Neural cell (in vitro differentiated cells): ENCODE results near the gene PPP3CA. TPM values are rescaled to one million over a fixed set of nuclear protein-coding genes. Genes with fewer than 3 reads are reported as not detected.

Experiments used
- H2AFZ ChIP-seq: fragments of 200-600, 300-800 bp; sonication (generic), shearing (Covaris generic); 2 replicates; pipeline ENCODE4 v1.6.0; 2014; ENCODE audit warnings: low read depth, mild to moderate bottlenecking, antibody characterized with exemption, low read length, moderate library complexity
- H3F3A ChIP-seq: fragments of 200-600 bp; shearing (Covaris generic); 2 replicates; pipeline ENCODE4 v1.6.1; 2016; ENCODE audit warnings: mild to moderate bottlenecking, moderate library complexity, mixed read lengths, antibody characterized with exemption, low read length; ENCODE audit not compliant: insufficient read depth, poor library complexity, severe bottlenecking
- H3K27ac ChIP-seq: fragments of 200-600, 300-800 bp; sonication (generic), shearing (Covaris generic); 2 replicates; pipeline ENCODE4 v1.5.1; 2014; ENCODE audit warnings: mild to moderate bottlenecking, low read length, moderate library complexity
- H3K27me3 ChIP-seq: fragments of 300-800, 200-600 bp; sonication (generic), shearing (Covaris generic); 2 replicates; pipeline ENCODE4 v1.6.0; 2014; ENCODE audit warnings: mild to moderate bottlenecking, low read depth, low read length, moderate library complexity; ENCODE audit not compliant: insufficient read depth
- H3K36me3 ChIP-seq: fragments of 300-800, 200-600 bp; sonication (generic), shearing (Covaris generic); 2 replicates; pipeline ENCODE4 v1.5.1; 2014; ENCODE audit warnings: mild to moderate bottlenecking, antibody characterized with exemption, low read length, moderate library complexity; ENCODE audit not compliant: insufficient read depth
- H3K4me2 ChIP-seq: fragments of 300-800, 200-600 bp; sonication (generic), shearing (Covaris generic); 2 replicates; pipeline ENCODE4 v1.6.0; 2014; ENCODE audit warnings: mild to moderate bottlenecking, low read length
- H3K4me3 ChIP-seq: fragments of 300-800, 200-600 bp; sonication (generic), shearing (Covaris generic); 2 replicates; pipeline ENCODE4 v1.5.1; 2014; ENCODE audit warnings: mild to moderate bottlenecking, low read length, moderate library complexity
- H3K79me2 ChIP-seq: fragments of 200-600 bp; shearing (Covaris generic); replicated peaks from 2 replicates; pipeline ENCODE4 v1.6.0; 2014; ENCODE audit warnings: mild to moderate bottlenecking, low read length, moderate library complexity; ENCODE audit not compliant: insufficient read depth
- H3K9ac ChIP-seq: fragments of 300-800, 200-600 bp; sonication (generic), shearing (Covaris generic); 2 replicates; pipeline ENCODE4 v1.6.1; 2016; ENCODE audit warnings: mild to moderate bottlenecking, low read length, mixed read lengths
- H3K9me2 ChIP-seq: fragments of 200-600 bp; shearing (Covaris generic); 2 replicates; pipeline ENCODE4 v1.6.1; 2016; ENCODE audit warnings: mild to moderate bottlenecking, low read length, mixed read lengths; ENCODE audit not compliant: insufficient read depth
- H3K9me3 ChIP-seq: fragments of 200-600, 300-800 bp; sonication (generic), shearing (Covaris generic); 2 replicates; pipeline ENCODE4 v1.6.1; 2016; ENCODE audit warnings: mild to moderate bottlenecking, mixed run types, low read length, moderate library complexity, mixed read lengths
- H4K20me1 ChIP-seq: fragments of 200-600 bp; shearing (Covaris generic); 2 replicates; pipeline ENCODE4 v1.6.1; 2016; ENCODE audit warnings: mild to moderate bottlenecking, mixed run types; ENCODE audit not compliant: insufficient read depth
- EP300 ChIP-seq: fragments of 450-650 bp; conservative IDR thresholded peaks from 2 replicates; pipeline ENCODE4 v1.6.1; 2014; ENCODE audit warnings: antibody characterized with exemption, mild to moderate bottlenecking, moderate library complexity; ENCODE audit not compliant: poor library complexity, severe bottlenecking
- EZH2 ChIP-seq: fragments of 200-600, 300-800 bp; shearing (Covaris generic), sonication (generic); IDR thresholded peaks from 2 replicates; pipeline ENCODE4 v1.6.1; 2014; ENCODE audit warnings: antibody characterized with exemption, low read length, borderline replicate concordance, mild to moderate bottlenecking; ENCODE audit not compliant: insufficient read depth, poor library complexity, severe bottlenecking
- MXI1 ChIP-seq: fragments of 450-650 bp; conservative IDR thresholded peaks from 2 replicates; pipeline ENCODE4 v1.6.1; 2014; ENCODE audit warnings: antibody characterized with exemption, mild to moderate bottlenecking; ENCODE audit not compliant: poor library complexity, severe bottlenecking
- POLR2AphosphoS5 ChIP-seq: IDR thresholded peaks from 2 replicates; pipeline ENCODE4 v1.6.1; 2012
- RAD21 ChIP-seq: fragments of 450-650 bp; conservative IDR thresholded peaks from 2 replicates; pipeline ENCODE4 v1.6.1; 2014; ENCODE audit warnings: antibody characterized with exemption, mild to moderate bottlenecking, moderate library complexity
- SMC3 ChIP-seq: fragments of 450-650 bp; conservative IDR thresholded peaks from 2 replicates; pipeline ENCODE4 v1.6.1; 2014; ENCODE audit warnings: antibody characterized with exemption, mild to moderate bottlenecking, moderate library complexity; ENCODE audit not compliant: poor library complexity
- TAF1 ChIP-seq: IDR thresholded peaks from 2 replicates; pipeline ENCODE4 v1.6.1; 2012; ENCODE audit warnings: low read depth
- polyA plus RNA-seq: library from polyadenylated mRNA; depleted of rRNA; stranded (reverse); fragments of >200 nt; gene quantifications from 2 replicates; pipeline ENCODE4 v1.2.3, GENCODE V29; 2014
- TF ChIP-seq, protein P1 (sequence below): fragments of 450-650 bp; IDR thresholded peaks from 2 replicates; pipeline ENCODE4 v1.5.1; 2014; ENCODE audit warnings: antibody characterized with exemption, mild to moderate bottlenecking, moderate library complexity; ENCODE audit not compliant: poor library complexity, severe bottlenecking
- TF ChIP-seq, protein P2 (sequence below): IDR thresholded peaks from 2 replicates; pipeline ENCODE4 v1.6.1; 2012; ENCODE audit warnings: borderline replicate concordance

PPP3CA gene
- polyA plus RNA-seq, 1 donor from 2014 or later = 78.2 TPM

- Histone ChIP-seq H3K79me2 (peaks cover 11% of the 10 kb centered on the region), H4K20me1 (no peaks in the 10 kb centered on the region), H3K4me2 (peak overlapping the region; percentile 49), H3K9ac (peak overlapping the region; percentile 85), H3K4me3 (peak overlapping the region; percentile 75), H3K27ac (peak overlapping the region; percentile 89), H3K9me2 (no peaks in the 10 kb centered on the region), H3F3A (no peaks in the 10 kb centered on the region), H2AFZ (no peak overlapping the region), H3K9me3 (no peaks in the 10 kb centered on the region), H3K36me3 (no peaks in the 10 kb centered on the region), H3K27me3 (no peaks in the 10 kb centered on the region)
- TF ChIP-seq EP300 (no peak), RAD21 (no peak), SMC3 (no peak), MXI1 (no peak), EZH2 (no peak)
- TF ChIP-seq, protein P1, sequence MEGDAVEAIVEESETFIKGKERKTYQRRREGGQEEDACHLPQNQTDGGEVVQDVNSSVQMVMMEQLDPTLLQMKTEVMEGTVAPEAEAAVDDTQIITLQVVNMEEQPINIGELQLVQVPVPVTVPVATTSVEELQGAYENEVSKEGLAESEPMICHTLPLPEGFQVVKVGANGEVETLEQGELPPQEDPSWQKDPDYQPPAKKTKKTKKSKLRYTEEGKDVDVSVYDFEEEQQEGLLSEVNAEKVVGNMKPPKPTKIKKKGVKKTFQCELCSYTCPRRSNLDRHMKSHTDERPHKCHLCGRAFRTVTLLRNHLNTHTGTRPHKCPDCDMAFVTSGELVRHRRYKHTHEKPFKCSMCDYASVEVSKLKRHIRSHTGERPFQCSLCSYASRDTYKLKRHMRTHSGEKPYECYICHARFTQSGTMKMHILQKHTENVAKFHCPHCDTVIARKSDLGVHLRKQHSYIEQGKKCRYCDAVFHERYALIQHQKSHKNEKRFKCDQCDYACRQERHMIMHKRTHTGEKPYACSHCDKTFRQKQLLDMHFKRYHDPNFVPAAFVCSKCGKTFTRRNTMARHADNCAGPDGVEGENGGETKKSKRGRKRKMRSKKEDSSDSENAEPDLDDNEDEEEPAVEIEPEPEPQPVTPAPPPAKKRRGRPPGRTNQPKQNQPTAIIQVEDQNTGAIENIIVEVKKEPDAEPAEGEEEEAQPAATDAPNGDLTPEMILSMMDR = no peak
These were observed 1.9 kb upstream of the PPP3CA start for GRCh38 chr4:101348995-101349800.

GRCh38 chr4:101348367-101348827, 1.1 kb upstream of the PPP3CA start:
- H3K9me3 ChIP-seq = no peaks in the 10 kb centered on the region
- no peaks in the 10 kb centered on the region for H4K20me1 ChIP-seq
- H3K27ac ChIP-seq = peak overlapping the region; percentile 89
- H3K4me2 ChIP-seq = peak overlapping the region; percentile 49
- H3K9me2 ChIP-seq = no peaks in the 10 kb centered on the region
- TF ChIP-seq MXI1 = no peak
- no peak for TF ChIP-seq POLR2AphosphoS5
- TF ChIP-seq, protein P1 = no peak
- peak; percentile 6 for TF ChIP-seq SMC3
- TF ChIP-seq, protein P2, sequence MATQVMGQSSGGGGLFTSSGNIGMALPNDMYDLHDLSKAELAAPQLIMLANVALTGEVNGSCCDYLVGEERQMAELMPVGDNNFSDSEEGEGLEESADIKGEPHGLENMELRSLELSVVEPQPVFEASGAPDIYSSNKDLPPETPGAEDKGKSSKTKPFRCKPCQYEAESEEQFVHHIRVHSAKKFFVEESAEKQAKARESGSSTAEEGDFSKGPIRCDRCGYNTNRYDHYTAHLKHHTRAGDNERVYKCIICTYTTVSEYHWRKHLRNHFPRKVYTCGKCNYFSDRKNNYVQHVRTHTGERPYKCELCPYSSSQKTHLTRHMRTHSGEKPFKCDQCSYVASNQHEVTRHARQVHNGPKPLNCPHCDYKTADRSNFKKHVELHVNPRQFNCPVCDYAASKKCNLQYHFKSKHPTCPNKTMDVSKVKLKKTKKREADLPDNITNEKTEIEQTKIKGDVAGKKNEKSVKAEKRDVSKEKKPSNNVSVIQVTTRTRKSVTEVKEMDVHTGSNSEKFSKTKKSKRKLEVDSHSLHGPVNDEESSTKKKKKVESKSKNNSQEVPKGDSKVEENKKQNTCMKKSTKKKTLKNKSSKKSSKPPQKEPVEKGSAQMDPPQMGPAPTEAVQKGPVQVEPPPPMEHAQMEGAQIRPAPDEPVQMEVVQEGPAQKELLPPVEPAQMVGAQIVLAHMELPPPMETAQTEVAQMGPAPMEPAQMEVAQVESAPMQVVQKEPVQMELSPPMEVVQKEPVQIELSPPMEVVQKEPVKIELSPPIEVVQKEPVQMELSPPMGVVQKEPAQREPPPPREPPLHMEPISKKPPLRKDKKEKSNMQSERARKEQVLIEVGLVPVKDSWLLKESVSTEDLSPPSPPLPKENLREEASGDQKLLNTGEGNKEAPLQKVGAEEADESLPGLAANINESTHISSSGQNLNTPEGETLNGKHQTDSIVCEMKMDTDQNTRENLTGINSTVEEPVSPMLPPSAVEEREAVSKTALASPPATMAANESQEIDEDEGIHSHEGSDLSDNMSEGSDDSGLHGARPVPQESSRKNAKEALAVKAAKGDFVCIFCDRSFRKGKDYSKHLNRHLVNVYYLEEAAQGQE = no peak
- TF ChIP-seq EZH2 = no peak
- TF ChIP-seq RAD21 = peak; percentile 32
- no peak for TF ChIP-seq TAF1
- no peak for TF ChIP-seq EP300
- no peaks in the 10 kb centered on the region for H3K36me3 ChIP-seq
- no peaks in the 10 kb centered on the region for H3K27me3 ChIP-seq
- H3F3A ChIP-seq = peaks cover 2% of the 10 kb centered on the region
- peak overlapping the region; percentile 75 for H3K4me3 ChIP-seq
- H3K79me2 ChIP-seq = peaks cover 19% of the 10 kb centered on the region
- peak overlapping the region; percentile 83 for H2AFZ ChIP-seq
- peak overlapping the region; percentile 85 for H3K9ac ChIP-seq
